Measurements from ENCODE around the gene TWIST2.

The TWIST2 gene

DNA sequence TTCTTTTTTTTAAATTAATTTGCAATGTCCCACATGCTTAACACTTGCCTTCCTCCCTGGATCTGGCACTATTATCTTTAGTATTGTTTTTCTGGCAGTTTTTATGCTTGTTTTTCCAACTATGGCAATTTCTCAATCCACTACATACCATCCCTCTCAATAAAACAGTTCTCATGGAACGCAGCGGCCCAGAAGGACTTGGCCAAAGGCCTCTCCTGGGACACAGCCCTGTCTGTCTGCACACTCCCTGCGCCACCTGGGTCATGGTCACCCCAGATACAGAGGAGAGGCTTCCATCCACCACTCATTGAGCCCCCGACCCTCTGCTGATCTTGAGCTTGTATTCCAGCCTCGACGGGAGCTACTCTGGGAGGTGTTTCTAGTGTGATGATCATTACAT is 91.2 kb downstream of the TWIST2 start:
- Histone ChIP-seq H3K4me3 (ENCODE audit: insufficient read depth, low read depth, low read length) (no peak overlapping the region), H3K36me3 (ENCODE audit: control insufficient read depth, insufficient read depth, low read length) (no peaks in the 10 kb centered on the region), H3K27me3 (ENCODE audit: control insufficient read depth, insufficient read depth, low read length, poor library complexity, severe bottlenecking) (no peaks in the 10 kb centered on the region), H3K27ac (ENCODE audit: insufficient read depth, low read depth, low read length, poor library complexity, severe bottlenecking) (no peak overlapping the region), H3K9me3 (ENCODE audit: control insufficient read depth, low read length) (no peaks in the 10 kb centered on the region), H3K4me1 (ENCODE audit: control insufficient read depth, insufficient read depth, low read length) (no peaks in the 10 kb centered on the region)
- WGBS, 2 experiments = 92% methylated on average over 4 to 6 of the region's 6 CpGs

- Histone ChIP-seq H3K36me3 (ENCODE audit: control insufficient read depth, insufficient read depth, low read length) (no peaks in the 10 kb centered on the region), H3K9me3 (ENCODE audit: control insufficient read depth, low read length) (no peaks in the 10 kb centered on the region), H3K27me3 (ENCODE audit: control insufficient read depth, insufficient read depth, low read length, poor library complexity, severe bottlenecking) (no peaks in the 10 kb centered on the region), H3K4me3 (ENCODE audit: insufficient read depth, low read depth, low read length) (no peak overlapping the region), H3K4me1 (ENCODE audit: control insufficient read depth, insufficient read depth, low read length) (no peaks in the 10 kb centered on the region), H3K27ac (ENCODE audit: insufficient read depth, low read depth, low read length, poor library complexity, severe bottlenecking) (no peak overlapping the region)
- 90 to 93% methylated on average over 8 of the region's 8 CpGs for WGBS, 2 experiments
Measured at GRCh38 chr2:238939521-238940403, 91.9 kb downstream of the TWIST2 start.

- H3K36me3 ChIP-seq (ENCODE audit: control insufficient read depth, insufficient read depth, low read length) = no peaks in the 10 kb centered on the region
- WGBS, 2 experiments = 88 to 92% methylated on average over 8 of the region's 8 CpGs
- H3K27ac ChIP-seq (ENCODE audit: insufficient read depth, low read depth, low read length, poor library complexity, severe bottlenecking) = no peak overlapping the region
- H3K4me1 ChIP-seq (ENCODE audit: control insufficient read depth, insufficient read depth, low read length) = no peaks in the 10 kb centered on the region
- no peaks in the 10 kb centered on the region for H3K27me3 ChIP-seq (ENCODE audit: control insufficient read depth, insufficient read depth, low read length, poor library complexity, severe bottlenecking)
- H3K9me3 ChIP-seq (ENCODE audit: control insufficient read depth, low read length) = no peaks in the 10 kb centered on the region
- H3K4me3 ChIP-seq (ENCODE audit: insufficient read depth, low read depth, low read length) = no peak overlapping the region
Measured at GRCh38 chr2:238940806-238941205, 92.9 kb downstream of the TWIST2 start.

DNA sequence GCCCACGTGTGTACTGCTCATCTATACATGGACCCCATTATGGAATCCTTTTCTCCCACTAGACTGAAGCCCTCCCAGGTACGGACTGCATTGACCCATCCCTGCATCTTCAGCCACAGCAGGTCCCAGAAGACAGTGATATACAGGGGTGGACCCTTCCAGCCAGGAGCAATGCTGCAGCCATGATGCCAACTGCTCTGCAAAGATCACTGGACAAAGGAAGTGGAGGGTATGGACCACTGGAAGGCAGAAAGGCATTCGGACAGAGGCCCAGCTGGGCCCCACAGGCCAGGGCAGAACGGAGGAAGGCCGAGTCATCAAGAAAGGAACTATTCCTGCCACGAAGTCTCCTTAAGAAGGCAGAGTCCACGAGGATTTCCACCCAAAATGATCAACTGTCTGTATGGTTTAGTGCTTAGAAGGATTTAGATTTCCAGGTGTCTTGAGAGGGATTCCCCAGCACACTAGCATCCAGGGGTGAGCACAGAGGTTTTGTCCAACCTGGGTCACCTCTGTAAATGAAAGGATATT is 93.4 kb downstream of the TWIST2 start:
- Histone ChIP-seq H3K9me3 (ENCODE audit: control insufficient read depth, low read length) (no peaks in the 10 kb centered on the region), H3K4me1 (ENCODE audit: control insufficient read depth, insufficient read depth, low read length) (no peaks in the 10 kb centered on the region), H3K27me3 (ENCODE audit: control insufficient read depth, insufficient read depth, low read length, poor library complexity, severe bottlenecking) (no peaks in the 10 kb centered on the region), H3K27ac (ENCODE audit: insufficient read depth, low read depth, low read length, poor library complexity, severe bottlenecking) (no peak overlapping the region), H3K36me3 (ENCODE audit: control insufficient read depth, insufficient read depth, low read length) (no peaks in the 10 kb centered on the region), H3K4me3 (ENCODE audit: insufficient read depth, low read depth, low read length) (no peak overlapping the region)
- WGBS, 2 experiments = 90 to 91% methylated on average over 7 of the region's 7 CpGs

- H3K4me1 ChIP-seq (ENCODE audit: control insufficient read depth, insufficient read depth, low read length) = no peaks in the 10 kb centered on the region
- no peaks in the 10 kb centered on the region for H3K9me3 ChIP-seq (ENCODE audit: control insufficient read depth, low read length)
- H3K36me3 ChIP-seq (ENCODE audit: control insufficient read depth, insufficient read depth, low read length) = no peaks in the 10 kb centered on the region
- 93 to 95% methylated on average over 19 of the region's 19 CpGs for WGBS, 2 experiments
- H3K4me3 ChIP-seq (ENCODE audit: insufficient read depth, low read depth, low read length) = no peak overlapping the region
- H3K27ac ChIP-seq (ENCODE audit: insufficient read depth, low read depth, low read length, poor library complexity, severe bottlenecking) = no peak overlapping the region
- H3K27me3 ChIP-seq (ENCODE audit: control insufficient read depth, insufficient read depth, low read length, poor library complexity, severe bottlenecking) = no peaks in the 10 kb centered on the region
Measured at GRCh38 chr2:238942080-238942725, 94.3 kb downstream of the TWIST2 start.

GRCh38 chr2:238942726-238943300 is 94.9 kb downstream of the TWIST2 start:
- Histone ChIP-seq H3K27ac (ENCODE audit: insufficient read depth, low read depth, low read length, poor library complexity, severe bottlenecking) (no peak overlapping the region), H3K27me3 (ENCODE audit: control insufficient read depth, insufficient read depth, low read length, poor library complexity, severe bottlenecking) (no peaks in the 10 kb centered on the region), H3K4me1 (ENCODE audit: control insufficient read depth, insufficient read depth, low read length) (no peaks in the 10 kb centered on the region), H3K9me3 (ENCODE audit: control insufficient read depth, low read length) (no peaks in the 10 kb centered on the region), H3K4me3 (ENCODE audit: insufficient read depth, low read depth, low read length) (no peak overlapping the region), H3K36me3 (ENCODE audit: control insufficient read depth, insufficient read depth, low read length) (no peaks in the 10 kb centered on the region)
- WGBS, 2 experiments = 83 to 89% methylated on average over 13 of the region's 13 CpGs

GRCh38 chr2:238943338-238944067 is 95.6 kb downstream of the TWIST2 start:
- H3K4me3 ChIP-seq (ENCODE audit: insufficient read depth, low read depth, low read length) = no peak overlapping the region
- H3K27ac ChIP-seq (ENCODE audit: insufficient read depth, low read depth, low read length, poor library complexity, severe bottlenecking) = no peak overlapping the region
- no peaks in the 10 kb centered on the region for H3K4me1 ChIP-seq (ENCODE audit: control insufficient read depth, insufficient read depth, low read length)
- H3K27me3 ChIP-seq (ENCODE audit: control insufficient read depth, insufficient read depth, low read length, poor library complexity, severe bottlenecking) = no peaks in the 10 kb centered on the region
- H3K36me3 ChIP-seq (ENCODE audit: control insufficient read depth, insufficient read depth, low read length) = no peaks in the 10 kb centered on the region
- no peaks in the 10 kb centered on the region for H3K9me3 ChIP-seq (ENCODE audit: control insufficient read depth, low read length)
- WGBS, 2 experiments = 88 to 90% methylated on average over 14 of the region's 14 CpGs

GRCh38 chr2:238945433-238946150 is 97.7 kb downstream of the TWIST2 start:
- H3K4me1 ChIP-seq (ENCODE audit: control insufficient read depth, insufficient read depth, low read length) = no peaks in the 10 kb centered on the region
- no peaks in the 10 kb centered on the region for H3K9me3 ChIP-seq (ENCODE audit: control insufficient read depth, low read length)
- no peak overlapping the region for H3K27ac ChIP-seq (ENCODE audit: insufficient read depth, low read depth, low read length, poor library complexity, severe bottlenecking)
- no peaks in the 10 kb centered on the region for H3K36me3 ChIP-seq (ENCODE audit: control insufficient read depth, insufficient read depth, low read length)
- no peaks in the 10 kb centered on the region for H3K27me3 ChIP-seq (ENCODE audit: control insufficient read depth, insufficient read depth, low read length, poor library complexity, severe bottlenecking)
- 71% methylated on average over 5 of the region's 5 CpGs for WGBS, 2 experiments
- no peak overlapping the region for H3K4me3 ChIP-seq (ENCODE audit: insufficient read depth, low read depth, low read length)

GRCh38 chr2:238946318-238947242 is 98.7 kb downstream of the TWIST2 start:
- H3K36me3 ChIP-seq (ENCODE audit: control insufficient read depth, insufficient read depth, low read length) = no peaks in the 10 kb centered on the region
- H3K9me3 ChIP-seq (ENCODE audit: control insufficient read depth, low read length) = no peaks in the 10 kb centered on the region
- H3K4me3 ChIP-seq (ENCODE audit: insufficient read depth, low read depth, low read length) = no peak overlapping the region
- no peaks in the 10 kb centered on the region for H3K4me1 ChIP-seq (ENCODE audit: control insufficient read depth, insufficient read depth, low read length)
- no peak overlapping the region for H3K27ac ChIP-seq (ENCODE audit: insufficient read depth, low read depth, low read length, poor library complexity, severe bottlenecking)
- WGBS, 2 experiments = 90 to 91% methylated on average over 6 of the region's 6 CpGs
- no peaks in the 10 kb centered on the region for H3K27me3 ChIP-seq (ENCODE audit: control insufficient read depth, insufficient read depth, low read length, poor library complexity, severe bottlenecking)

All from ectodermal cell (in vitro differentiated cells).